Retinal pigment epithelial cell (primary cell): Measurements from ENCODE around the gene PIM2.

Experiments
- DNase-seq: peaks from one replicate; pipeline ENCODE4 v3.0.0-alpha.2; 2010; ENCODE audit warnings: low read depth
- H3K4me3 ChIP-seq: 2 replicates; pipeline ENCODE4 v1.5.1; 2011; ENCODE audit warnings: mild to moderate bottlenecking, low read length, control low read depth, moderate library complexity
- CTCF ChIP-seq: conservative IDR thresholded peaks from 2 replicates; pipeline ENCODE4 v1.5.1; 2011; ENCODE audit warnings: low read depth, low read length, control low read depth, inconsistent platforms

Gene PIM2

GRCh38 chrX:48897625-48898306, 21.1 kb downstream of the PIM2 start, which contains the start of the genes PQBP1 and TIMM17B:
TSS of gene PQBP1 (plus strand) at chrX:48897930. CDS start at chrX:48898510, 580 bp downstream.
TSS of gene TIMM17B (minus strand) at chrX:48897768. CDS start at chrX:48897749, 19 bp downstream.
- no peak for TF ChIP-seq CTCF
- H3K4me3 ChIP-seq = peak within 1 kb of the TSS; percentile 75
- DNase-seq = peak; percentile 90

DNA sequence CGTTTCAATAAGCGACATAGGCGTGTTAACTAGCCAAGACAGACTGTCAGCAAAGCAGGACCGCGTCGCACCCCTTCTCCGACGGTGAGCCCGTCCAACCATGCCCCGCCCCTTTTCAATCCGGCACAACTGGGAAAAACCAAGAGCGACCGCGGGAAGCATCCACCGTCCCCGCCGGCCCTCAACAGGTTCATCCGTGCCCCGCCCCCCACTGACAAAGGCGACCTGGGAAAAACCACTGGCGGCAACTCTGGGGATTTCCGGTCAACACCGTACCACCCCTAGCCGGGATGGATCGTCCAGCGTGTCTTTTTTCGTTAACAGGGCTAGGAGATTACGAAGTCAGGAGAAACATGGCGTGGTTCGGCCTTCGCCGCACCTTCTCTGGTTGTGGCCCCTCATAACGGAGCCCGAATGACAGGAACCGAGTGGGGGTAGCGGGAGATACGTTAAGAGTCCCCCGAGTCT, 21.6 kb downstream of the PIM2 start:
- H3K4me3 ChIP-seq = peak overlapping the region; percentile 75
- no peak for TF ChIP-seq CTCF
- peak; percentile 34 for DNase-seq

DNA sequence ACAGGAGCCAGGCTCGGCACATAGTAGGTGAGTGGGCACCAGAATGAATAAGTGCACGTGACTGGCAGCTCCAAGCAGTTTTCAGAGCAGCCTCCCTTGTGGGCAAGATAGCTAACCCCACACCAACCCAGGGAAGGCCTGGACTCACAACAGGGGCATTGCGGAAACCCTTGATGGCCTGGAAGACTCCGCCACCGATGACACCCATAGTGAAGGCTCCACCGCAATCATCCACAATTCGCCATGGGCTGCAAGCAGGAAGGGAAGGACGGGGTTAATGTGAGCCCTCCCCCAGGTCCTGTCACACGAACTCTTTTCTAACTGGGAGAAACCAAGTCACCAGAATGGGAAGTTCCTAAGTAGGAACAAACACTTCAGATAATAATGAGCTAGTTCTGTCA, 22.2 kb downstream of the PIM2 start:
- H3K4me3 ChIP-seq = peak overlapping the region; percentile 75
- DNase-seq = no peak
- no peak for TF ChIP-seq CTCF

- no peak for DNase-seq
- TF ChIP-seq CTCF = no peak
- no peak overlapping the region for H3K4me3 ChIP-seq
These were observed 23.9 kb downstream of the PIM2 start for GRCh38 chrX:48894891-48895290.

GRCh38 chrX:48893556-48894348, 25.1 kb downstream of the PIM2 start:
- TF ChIP-seq CTCF = no peak
- DNase-seq = no peak
- H3K4me3 ChIP-seq = no peak overlapping the region

DNA sequence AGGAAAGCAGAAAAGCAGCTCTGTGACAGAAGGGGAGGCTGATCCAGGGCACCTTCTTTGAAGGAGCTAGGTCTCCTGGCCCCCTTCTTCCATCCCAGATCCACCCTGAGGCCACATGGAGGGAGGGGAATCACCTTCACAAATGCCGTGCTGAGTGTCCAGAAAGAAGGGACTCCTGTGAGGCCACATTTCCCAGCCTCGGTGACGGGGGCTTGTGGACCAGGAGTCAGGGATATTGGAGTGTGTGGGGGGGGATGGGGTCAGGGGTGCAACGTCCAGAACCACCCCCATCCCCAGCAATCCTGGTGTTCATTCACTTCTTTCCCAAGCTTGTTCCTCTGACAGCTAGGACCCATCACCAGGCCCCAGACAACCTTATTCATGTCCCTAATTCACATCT, 25.9 kb downstream of the PIM2 start:
- DNase-seq = no peak
- TF ChIP-seq CTCF = no peak
- no peak overlapping the region for H3K4me3 ChIP-seq
